ENCODE results near the gene RIMS3.

RIMS3 gene

DNA sequence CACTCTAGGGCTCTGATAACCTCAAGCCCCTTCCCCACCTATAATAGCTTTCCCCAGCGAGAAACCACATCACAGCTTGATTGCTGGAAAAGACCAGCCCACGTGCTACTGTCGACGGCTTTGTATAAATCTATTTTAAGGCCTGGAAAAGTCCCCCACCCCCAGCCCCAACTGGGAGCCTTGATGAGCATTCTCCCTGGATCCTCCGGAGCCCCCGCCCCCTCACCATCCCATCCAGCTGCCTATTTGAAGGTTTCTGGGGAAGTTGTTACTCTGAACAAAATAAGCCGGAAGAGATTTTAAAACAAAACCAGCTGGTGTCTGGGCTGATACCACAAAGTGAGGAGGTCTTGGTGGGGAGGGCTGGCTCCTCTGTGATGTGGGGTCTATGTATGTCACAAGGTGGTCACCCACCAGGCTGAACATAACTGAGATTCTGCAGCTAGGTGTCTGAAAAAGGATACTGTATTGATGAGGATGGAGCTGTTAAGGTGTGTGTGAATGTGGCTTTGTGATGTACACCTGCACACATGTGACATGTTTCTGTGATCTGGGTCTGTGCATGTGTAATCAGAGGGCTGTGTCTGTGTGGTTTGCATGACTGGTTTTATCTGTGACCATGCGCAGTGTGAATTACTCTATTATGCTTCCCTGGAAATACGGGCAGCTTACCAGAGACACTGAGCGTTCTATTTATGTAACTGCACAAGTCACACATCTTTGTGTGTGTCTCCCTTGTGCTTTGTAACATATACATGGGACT lies 25.0 kb downstream of the RIMS3 start:
- TF ChIP-seq CTCF (conservative IDR thresholded peaks at IDR 0.05; ENCODE audit: control insufficient read depth, insufficient read depth, low read depth, low read length), result no peak
- H3K4me3 ChIP-seq (ENCODE audit: control insufficient read depth, low read depth, low read length), result no peak overlapping the region
- DNase-seq (ENCODE audit: low read depth), result no peak

DNA sequence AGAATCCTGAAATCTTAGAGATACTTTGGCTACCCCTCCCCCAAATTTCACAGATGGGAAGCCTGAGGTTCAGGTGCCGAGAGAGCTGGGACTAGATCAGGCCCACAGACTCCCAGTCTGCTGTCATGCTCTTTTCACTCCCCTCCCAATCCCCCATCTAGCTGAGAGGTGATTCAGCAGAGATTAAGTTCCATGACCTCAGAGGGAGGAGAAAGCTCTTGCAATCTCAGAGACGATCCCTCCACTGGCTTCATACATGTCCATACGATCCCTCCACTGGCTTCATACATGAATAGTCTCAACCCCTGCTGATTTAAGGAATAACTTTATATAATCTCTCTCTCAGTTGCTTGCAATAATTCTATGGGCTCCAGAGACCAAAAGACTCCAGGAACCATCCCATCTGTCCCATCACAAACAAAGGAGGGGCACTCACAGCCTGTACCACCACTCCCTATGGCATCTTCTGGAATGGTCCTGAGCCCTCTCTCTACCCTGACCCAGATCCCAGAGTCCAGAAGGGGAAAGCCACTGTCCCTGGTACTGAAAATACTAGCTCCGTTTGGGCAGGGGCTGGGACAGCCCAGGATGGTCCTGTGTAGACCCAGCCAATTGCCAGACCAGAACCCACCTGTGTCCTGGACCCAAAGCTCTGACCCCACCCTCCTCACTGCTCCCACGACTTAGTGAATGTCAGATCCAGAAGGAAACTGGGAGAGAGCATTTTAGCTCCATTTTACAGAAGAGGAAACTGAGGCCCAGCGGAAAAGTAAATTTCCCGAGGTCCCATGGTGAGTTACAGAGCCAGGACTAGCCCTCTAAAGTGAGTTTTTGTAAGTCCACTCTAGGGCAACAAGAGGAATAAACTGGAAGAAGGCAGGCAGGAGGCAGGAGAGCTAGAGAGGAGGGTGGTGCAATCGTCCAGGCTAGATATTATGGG lies 27.1 kb downstream of the RIMS3 start:
- DNase-seq (ENCODE audit: low read depth), result no peak
- no peak for TF ChIP-seq CTCF (conservative IDR thresholded peaks at IDR 0.05; ENCODE audit: control insufficient read depth, insufficient read depth, low read depth, low read length)
- H3K4me3 ChIP-seq (ENCODE audit: control insufficient read depth, low read depth, low read length), result no peak overlapping the region

DNA sequence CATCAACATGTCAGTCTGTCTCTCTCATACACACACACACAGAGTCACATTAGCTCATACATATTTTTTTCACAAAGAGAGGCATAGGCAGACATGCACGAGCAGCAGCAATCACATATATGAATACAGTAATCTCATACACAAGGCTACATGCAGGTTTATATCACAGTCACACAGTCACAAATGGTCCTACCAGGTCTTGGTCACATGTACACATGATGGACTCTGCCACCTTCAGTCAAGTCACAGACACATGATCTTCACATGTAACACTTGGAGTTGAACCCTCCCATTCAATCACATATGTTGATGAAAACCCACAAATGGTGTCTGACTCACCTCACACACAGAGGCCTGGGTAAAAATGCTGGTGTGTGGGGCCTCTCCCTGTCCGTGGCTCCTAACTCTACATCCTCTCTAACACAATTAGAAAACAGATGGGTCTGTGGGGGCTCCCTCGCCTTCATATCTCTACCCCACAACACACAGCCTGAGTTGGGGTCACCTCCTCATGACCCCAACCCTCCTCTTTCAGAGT lies 27.9 kb downstream of the RIMS3 start:
- TF ChIP-seq CTCF (conservative IDR thresholded peaks at IDR 0.05; ENCODE audit: control insufficient read depth, insufficient read depth, low read depth, low read length), result no peak
- no peak overlapping the region for H3K4me3 ChIP-seq (ENCODE audit: control insufficient read depth, low read depth, low read length)
- DNase-seq (ENCODE audit: low read depth), result no peak

DNA sequence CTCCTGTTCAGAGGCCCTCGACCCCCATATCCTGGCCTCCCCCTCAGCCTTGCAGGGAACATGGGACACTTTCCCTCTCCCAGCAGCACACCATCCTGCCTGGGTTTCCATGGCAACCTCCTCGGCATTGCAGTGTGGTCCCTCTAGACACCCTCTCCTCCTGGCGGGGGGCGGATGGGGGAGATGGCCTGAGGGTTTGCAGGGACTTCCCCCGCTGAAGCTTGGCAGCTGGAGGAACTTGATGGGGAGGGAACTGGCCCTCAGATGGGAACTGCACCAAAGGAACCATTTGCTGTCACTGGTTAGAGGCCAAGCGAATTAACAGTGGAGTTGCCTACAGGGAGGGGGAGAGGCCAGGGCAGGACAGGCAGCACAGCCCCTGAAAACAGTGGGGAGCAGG lies 28.7 kb downstream of the RIMS3 start:
- TF ChIP-seq CTCF (conservative IDR thresholded peaks at IDR 0.05; ENCODE audit: control insufficient read depth, insufficient read depth, low read depth, low read length), result no peak
- DNase-seq (ENCODE audit: low read depth), result no peak
- H3K4me3 ChIP-seq (ENCODE audit: control insufficient read depth, low read depth, low read length), result no peak overlapping the region

- no peak overlapping the region for H3K4me3 ChIP-seq (ENCODE audit: control insufficient read depth, low read depth, low read length)
- DNase-seq (ENCODE audit: low read depth), result no peak
- no peak for TF ChIP-seq CTCF (conservative IDR thresholded peaks at IDR 0.05; ENCODE audit: control insufficient read depth, insufficient read depth, low read depth, low read length)
Observed at GRCh38 chr1:40635763-40636500, 29.6 kb downstream of the RIMS3 start.

All from fibroblast of mammary gland (primary cell).